Ascending aorta (tissue), 2 donors: Measurements from ENCODE around the gene ANKS6. TPM values are rescaled to one million over a fixed set of nuclear protein-coding genes. Genes with fewer than 3 reads are reported as not detected.

ENCODE experiments used
- DNase-seq, 2 donors: peaks; one replicate each; pipeline ENCODE4 v3.0.0-alpha.2; 2019; ENCODE audit warnings: low spot score in 2 of 2
- H3K27ac ChIP-seq, 2 donors: fragments of 200-600 bp; sonication (generic); one replicate each; pipeline ENCODE4 v1.5.1; 2016 to 2017; ENCODE audit warnings: mild to moderate bottlenecking in 1 of 2
- H3K27me3 ChIP-seq: fragments of 200-600 bp; sonication (generic); one replicate; pipeline ENCODE4 v1.5.1; 2017
- H3K36me3 ChIP-seq, 2 donors: fragments of 200-600 bp; sonication (generic); one replicate each; pipeline ENCODE4 v1.5.1; 2016
- H3K4me1 ChIP-seq, 2 donors: fragments of 200-600 bp; sonication (generic); one replicate each; pipeline ENCODE4 v1.5.1; 2016 to 2017; ENCODE audit warnings: mild to moderate bottlenecking in 1 of 2
- H3K4me3 ChIP-seq, 2 donors: fragments of 200-600 bp; sonication (generic); one replicate each; pipeline ENCODE4 v1.5.1; 2016 to 2017; ENCODE audit warnings: mild to moderate bottlenecking in 1 of 2
- H3K9me3 ChIP-seq, 2 donors: fragments of 200-600 bp; sonication (generic); one replicate each; pipeline ENCODE4 v1.5.1; 2016
- CTCF ChIP-seq, 3 experiments: fragments of 200-600 bp in 2 of 3; fragments of 450-650 bp in 1 of 3; sonication (generic) in 2 of 3; IDR thresholded peaks; one replicate each; pipeline ENCODE4 v1.5.1; 2016 to 2019; ENCODE audit warnings: antibody characterized with exemption in 3 of 3, mild to moderate bottlenecking in 1 of 3, moderate library complexity in 1 of 3
- intact Hi-C: fragments of 100-400 bp; cut with DNase I; formaldehyde crosslinking; loops from one replicate; pipeline ENCODE4 v1.15.1; 2023
- total RNA-seq: library from RNA; depleted of rRNA; stranded (reverse); fragments of >200 nt; gene quantifications from one replicate; pipeline ENCODE4 v1.1.0, GENCODE V29; 2016

The ANKS6 gene
- total RNA-seq, 1 donor from 2014 or later: 13.0 TPM

- intact Hi-C loops: loop anchor here (5.0 to 10.0 kb wide), 6 partner anchors 538 to 1632 kb away; partner anchors contain the start of genes ANP32B, ERP44, INVS and MSANTD3
- Histone ChIP-seq H3K9me3 (no peaks in the 10 kb centered on the region), H3K4me1 (peaks cover 0 to 18% of the 10 kb centered on the region in 2 donors), H3K27ac (peak overlapping the region in 1 of 2 donors; percentile 54), H3K4me3 (peak overlapping the region; percentile 72), H3K27me3 (no peaks in the 10 kb centered on the region), H3K36me3 (no peaks in the 10 kb centered on the region)
- TF ChIP-seq CTCF (IDR thresholded peaks at IDR 0.05): no peak
- DNase-seq: peak in 1 of 2 donors; percentile 59
Observed at GRCh38 chr9:98795295-98795955, 930 bp downstream of the ANKS6 start.

DNA sequence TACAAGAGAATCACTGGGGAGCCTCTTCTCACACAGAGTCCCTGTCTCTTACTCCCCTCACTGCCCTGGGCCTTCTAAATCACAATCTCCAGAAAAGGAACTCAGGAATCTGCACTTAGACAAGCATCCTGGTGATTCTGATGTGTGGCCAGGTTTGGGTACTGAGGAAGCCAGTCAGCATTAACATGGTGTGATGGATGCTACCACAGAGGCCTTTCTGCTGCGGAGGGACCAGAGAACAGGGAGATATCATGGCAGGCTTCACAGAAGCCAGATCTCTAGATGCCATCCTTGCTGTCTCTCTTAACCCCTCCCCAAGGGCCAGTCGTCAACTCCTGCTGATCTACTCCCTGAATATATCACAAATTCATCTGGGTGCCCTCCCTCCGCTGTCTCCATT lies 1.6 kb downstream of the ANKS6 start:
- TF ChIP-seq CTCF (IDR thresholded peaks at IDR 0.05): no peak
- Histone ChIP-seq H3K4me3 (no peak overlapping the region), H3K27me3 (no peaks in the 10 kb centered on the region), H3K27ac (no peak overlapping the region), H3K4me1 (peaks cover 0 to 18% of the 10 kb centered on the region in 2 donors), H3K36me3 (peaks cover 0 to 4% of the 10 kb centered on the region in 2 donors), H3K9me3 (no peaks in the 10 kb centered on the region)
- DNase-seq: peak in 1 of 2 donors; percentile 53
- intact Hi-C loops: loop anchor here (5.0 to 10.0 kb wide), 7 partner anchors 538 to 1632 kb away; partner anchors contain the start of genes ANP32B, ERP44, INVS and MSANTD3

- no peaks in the 10 kb centered on the region for H3K9me3 ChIP-seq
- peak in 1 of 2 donors; percentile 56 for DNase-seq
- H3K36me3 ChIP-seq: peaks cover 3 to 8% of the 10 kb centered on the region in 2 donors
- no peaks in the 10 kb centered on the region for H3K27me3 ChIP-seq
- H3K4me3 ChIP-seq: no peak overlapping the region
- TF ChIP-seq CTCF (IDR thresholded peaks at IDR 0.05): no peak
- intact Hi-C loops: loop anchor here (5.0 to 10.0 kb wide), 4 partner anchors 738 to 1302 kb away; partner anchors contain the start of genes ANP32B, ERP44, INVS and NANS
- no peak overlapping the region for H3K27ac ChIP-seq
- H3K4me1 ChIP-seq: peaks cover 0 to 18% of the 10 kb centered on the region in 2 donors
Observed at GRCh38 chr9:98793031-98793430, 3.3 kb downstream of the ANKS6 start.

- H3K4me3 ChIP-seq: no peak overlapping the region
- H3K9me3 ChIP-seq: no peaks in the 10 kb centered on the region
- no peaks in the 10 kb centered on the region for H3K27me3 ChIP-seq
- H3K27ac ChIP-seq: peak overlapping the region; percentile 52 to 55
- DNase-seq: peak in 1 of 2 donors; percentile 63
- TF ChIP-seq CTCF (IDR thresholded peaks at IDR 0.05): no peak
- peaks cover 0 to 18% of the 10 kb centered on the region in 2 donors for H3K4me1 ChIP-seq
- H3K36me3 ChIP-seq: peaks cover 3 to 10% of the 10 kb centered on the region in 2 donors
- intact Hi-C loops: loop anchor here (2.0 to 10.0 kb wide), 5 partner anchors 737 to 1303 kb away; partner anchors contain the start of genes ANP32B, ERP44, INVS and NANS
Observed at GRCh38 chr9:98791608-98792490, 4.5 kb downstream of the ANKS6 start.

- H3K36me3 ChIP-seq: peaks cover 3 to 10% of the 10 kb centered on the region in 2 donors
- H3K27me3 ChIP-seq: no peaks in the 10 kb centered on the region
- peaks cover 0 to 18% of the 10 kb centered on the region in 2 donors for H3K4me1 ChIP-seq
- no peak overlapping the region for H3K4me3 ChIP-seq
- peak; percentile 63 to 95 for DNase-seq
- intact Hi-C loops: loop anchor here (2.0 to 10.0 kb wide), 5 partner anchors 736 to 1304 kb away; partner anchors contain the start of genes ANP32B, ERP44, INVS and NANS
- peak; percentile 98 to 99 (median 99) for TF ChIP-seq CTCF (IDR thresholded peaks at IDR 0.05)
- H3K9me3 ChIP-seq: no peaks in the 10 kb centered on the region
- H3K27ac ChIP-seq: peak overlapping the region; percentile 52 to 55
Observed at GRCh38 chr9:98790842-98791607, 5.3 kb downstream of the ANKS6 start.
